H1 (cell line): ENCODE results near the gene ZDHHC3. TPM values are rescaled to one million over a fixed set of nuclear protein-coding genes. Genes with fewer than 3 reads are reported as not detected.

Experiments
- CTCF ChIA-PET: fragments of 300-600 bp; sonication (Branson Sonifier 250); formaldehyde crosslinking; loops from one replicate; lab custom pipeline; 2021; ENCODE audit not compliant: partially characterized antibody; lab: Charles Lee
- POLR2A ChIA-PET: fragments of 300-600 bp; sonication (Branson Sonifier 250); formaldehyde crosslinking; loops from one replicate; lab custom pipeline; 2021; ENCODE audit warnings: inconsistent platforms; ENCODE audit not compliant: partially characterized antibody; lab: Charles Lee
- DNase-seq, 2 experiments: peaks; one replicate each; pipeline versions ENCODE4 v3.0.0 to v3.0.0-alpha.2; 2010 to 2022; ENCODE audit warnings: low spot score in 2 of 2, low read depth in 1 of 2, mixed read lengths in 1 of 2
- FAIRE-seq: peaks from 2 replicates; lab custom pipeline; 2011; peaks lifted over from hg19 to GRCh38; lab: Jason Lieb, UNC
- H2AFZ ChIP-seq: 2 replicates; pipeline ENCODE4 v1.8.1; 2012; ENCODE audit warnings: low read length, inconsistent platforms
- H2AK5ac ChIP-seq: 2 replicates; pipeline ENCODE4 v1.6.1; 2013; ENCODE audit warnings: low read depth, low read length
- H2BK120ac ChIP-seq: replicated peaks from 2 replicates; pipeline ENCODE3; 2013; ENCODE audit warnings: low read depth, low read length, inconsistent platforms
- H2BK12ac ChIP-seq: 2 replicates; pipeline ENCODE4 v1.6.1; 2013; ENCODE audit warnings: low read depth, low read length
- H2BK15ac ChIP-seq: 2 replicates; pipeline ENCODE4 v1.6.1; 2013; ENCODE audit warnings: low read length
- H2BK20ac ChIP-seq: 2 replicates; pipeline ENCODE4 v1.6.1; 2013; ENCODE audit warnings: low read length
- H2BK5ac ChIP-seq: 2 replicates; pipeline ENCODE4 v1.6.1; 2013; ENCODE audit warnings: low read depth, low read length
- H3K14ac ChIP-seq: 2 replicates; pipeline ENCODE4 v1.6.1; 2013; ENCODE audit warnings: inconsistent platforms; ENCODE audit not compliant: insufficient read length
- H3K18ac ChIP-seq: 2 replicates; pipeline ENCODE4 v1.6.1; 2013; ENCODE audit warnings: low read length; ENCODE audit errors: extremely low read depth
- H3K23ac ChIP-seq: 2 replicates; pipeline ENCODE4 v1.6.1; 2013; ENCODE audit warnings: inconsistent platforms; ENCODE audit not compliant: insufficient read length
- H3K23me2 ChIP-seq: 2 replicates; pipeline ENCODE4 v1.6.1; 2013; ENCODE audit warnings: low read depth, low read length
- H3K27ac ChIP-seq: 2 replicates; pipeline ENCODE4 v1.6.1; 2011; ENCODE audit warnings: low read depth, low read length, inconsistent platforms
- H3K27me3 ChIP-seq, 4 experiments: replicated peaks in 1 of 4; 1 replicate in 1 of 4; 2 replicates in 3 of 4; pipeline versions ENCODE4 v1.6.1 to v1.8.1; 2011 to 2013; ENCODE audit warnings: low read length in 3 of 4, mild to moderate bottlenecking in 3 of 4, inconsistent platforms in 2 of 4, mixed read lengths in 2 of 4, moderate library complexity in 1 of 4; ENCODE audit not compliant: control insufficient read depth in 3 of 4, insufficient read depth in 3 of 4; ENCODE audit errors: extremely low read depth in 1 of 4
- H3K36me3 ChIP-seq, 4 experiments: 2 replicates each; pipeline versions ENCODE4 v1.6.1 to v1.8.1; 2011 to 2013; ENCODE audit warnings: mild to moderate bottlenecking in 4 of 4, low read length in 3 of 4, moderate library complexity in 2 of 4, control low read depth in 1 of 4, inconsistent platforms in 1 of 4; ENCODE audit not compliant: insufficient read depth in 4 of 4, control insufficient read depth in 2 of 4
- H3K4ac ChIP-seq: replicated peaks from 2 replicates; pipeline ENCODE3; 2013; ENCODE audit warnings: low read length, low read depth, mixed read lengths, inconsistent platforms; ENCODE audit not compliant: insufficient read length
- H3K4me1 ChIP-seq, 4 experiments: replicated peaks in 1 of 4; 1 replicate in 1 of 4; 2 replicates in 3 of 4; pipeline versions ENCODE4 v1.6.1 to v1.8.1; 2011 to 2013; ENCODE audit warnings: low read length in 3 of 4, inconsistent platforms in 2 of 4, mixed read lengths in 1 of 4; ENCODE audit not compliant: insufficient read depth in 4 of 4, control insufficient read depth in 3 of 4
- H3K4me2 ChIP-seq, 2 experiments: 2 replicates each; pipeline versions ENCODE4 v1.6.1 to v1.8.1; 2011 to 2013; ENCODE audit warnings: low read depth in 2 of 2, low read length in 2 of 2, control low read depth in 1 of 2, inconsistent platforms in 1 of 2, mild to moderate bottlenecking in 1 of 2; ENCODE audit not compliant: insufficient read depth in 1 of 2
- H3K4me3 ChIP-seq, 4 experiments: fragments of 200-600, 300-600 bp in 1 of 4; sonication (generic), shearing (Covaris generic), sonication (Bioruptor Twin) in 1 of 4; 2 replicates each; pipeline versions ENCODE4 v1.5.1 to v1.8.1; 2011 to 2016; ENCODE audit warnings: low read length in 4 of 4, low read depth in 3 of 4, control low read depth in 2 of 4, inconsistent platforms in 2 of 4, mild to moderate bottlenecking in 2 of 4, mixed read lengths in 1 of 4, moderate library complexity in 1 of 4; ENCODE audit not compliant: insufficient read depth in 2 of 4; ENCODE audit errors: extremely low read depth in 1 of 4
- H3K56ac ChIP-seq: replicated peaks from 2 replicates; pipeline ENCODE3; 2013; ENCODE audit warnings: low read depth, mild to moderate bottlenecking, mixed read lengths, low read length, inconsistent platforms; ENCODE audit not compliant: insufficient read length
- H3K79me1 ChIP-seq: 2 replicates; pipeline ENCODE4 v1.6.1; 2013; ENCODE audit warnings: low read depth, low read length, control low read depth
- H3K79me2 ChIP-seq, 2 experiments: 2 replicates each; pipeline versions ENCODE4 v1.6.1 to v1.8.1; 2012 to 2013; ENCODE audit warnings: low read length in 2 of 2, mild to moderate bottlenecking in 2 of 2, inconsistent platforms in 1 of 2; ENCODE audit not compliant: insufficient read depth in 2 of 2, control insufficient read depth in 1 of 2
- H3K9ac ChIP-seq, 4 experiments: replicated peaks in 1 of 4; 1 replicate in 1 of 4; 2 replicates in 3 of 4; pipeline versions ENCODE4 v1.6.1 to v1.8.1; 2011 to 2013; ENCODE audit warnings: low read depth in 3 of 4, low read length in 3 of 4, control low read depth in 2 of 4, mild to moderate bottlenecking in 2 of 4, moderate library complexity in 2 of 4, inconsistent platforms in 1 of 4; ENCODE audit errors: extremely low read depth in 1 of 4
- H3K9me3 ChIP-seq, 2 experiments: 2 replicates each; pipeline versions ENCODE4 v1.6.1 to v1.8.1; 2012 to 2013; ENCODE audit warnings: mild to moderate bottlenecking in 2 of 2, moderate library complexity in 2 of 2, control low read depth in 1 of 2, inconsistent platforms in 1 of 2, low read depth in 1 of 2, low read length in 1 of 2, mixed read lengths in 1 of 2; ENCODE audit not compliant: insufficient read depth in 2 of 2
- H4K20me1 ChIP-seq, 2 experiments: replicated peaks in 1 of 2; 2 replicates each; pipeline versions ENCODE3 to v1.8.1; 2011 to 2013; ENCODE audit warnings: inconsistent platforms in 2 of 2, low read length in 2 of 2, mild to moderate bottlenecking in 1 of 2; ENCODE audit not compliant: insufficient read depth in 2 of 2, control insufficient read depth in 1 of 2
- H4K5ac ChIP-seq: 2 replicates; pipeline ENCODE4 v1.6.1; 2013; ENCODE audit warnings: low read length, low read depth, mixed read lengths, inconsistent platforms; ENCODE audit not compliant: insufficient read length
- H4K8ac ChIP-seq: 2 replicates; pipeline ENCODE4 v1.8.0; 2013; ENCODE audit warnings: mild to moderate bottlenecking, moderate library complexity, low read length, inconsistent platforms; ENCODE audit not compliant: insufficient read depth; ENCODE audit errors: extremely low read depth
- H4K91ac ChIP-seq: replicated peaks from 2 replicates; pipeline ENCODE3; 2013; ENCODE audit warnings: low read length, mixed read lengths, inconsistent platforms; ENCODE audit not compliant: insufficient read length
- ATF2 ChIP-seq: IDR thresholded peaks from 2 replicates; pipeline ENCODE4 v1.6.1; 2012; ENCODE audit warnings: low read length, inconsistent platforms
- EZH2 ChIP-seq: fragments of 200-600 bp; sonication (generic); IDR thresholded peaks from 2 replicates; pipeline ENCODE4 v1.7.1; 2012; ENCODE audit warnings: low read depth, mild to moderate bottlenecking, moderate library complexity, low read length, inconsistent platforms; ENCODE audit not compliant: severe bottlenecking
- FOSL1 ChIP-seq: IDR thresholded peaks from 2 replicates; pipeline ENCODE4 v1.6.1; 2011; ENCODE audit warnings: mild to moderate bottlenecking, low read depth, low read length, moderate library complexity; ENCODE audit not compliant: insufficient read depth
- HDAC6 ChIP-seq: IDR thresholded peaks from one replicate; pipeline ENCODE4 v1.7.1; 2012; ENCODE audit warnings: low read depth, mild to moderate bottlenecking, inconsistent platforms, low read length, moderate library complexity
- MAX ChIP-seq: IDR thresholded peaks from 2 replicates; pipeline ENCODE4 v1.6.1; 2012; ENCODE audit warnings: inconsistent platforms
- PHF8 ChIP-seq: fragments of 200-600 bp; sonication (generic); conservative IDR thresholded peaks from 2 replicates; pipeline ENCODE4 v1.7.1; 2012; ENCODE audit warnings: low read depth, mild to moderate bottlenecking, inconsistent platforms, low read length, moderate library complexity
- RBBP5 ChIP-seq: IDR thresholded peaks from 2 replicates; pipeline ENCODE4 v1.7.1; 2012; ENCODE audit warnings: low read depth, mild to moderate bottlenecking, inconsistent platforms, low read length, moderate library complexity, borderline replicate concordance
- RNF2 ChIP-seq: fragments of 200-900, 300-1000 bp; sonication (generic); IDR thresholded peaks from 2 replicates; pipeline ENCODE4 v1.7.1; 2016; ENCODE audit warnings: borderline replicate concordance, low read depth, mild to moderate bottlenecking, antibody characterized with exemption, low read length; ENCODE audit not compliant: poor library complexity, severe bottlenecking; ENCODE audit errors: missing control alignments
- USF2 ChIP-seq: IDR thresholded peaks from 2 replicates; pipeline ENCODE4 v1.6.1; 2011; ENCODE audit warnings: low read length, improper control_type of control experiment
- WGBS, 2 experiments: shearing (Covaris generic) in 1 of 2; methylation state at CpG; one replicate each; pipeline versions ENCODE4 v1.1.6 to v1.1.7; 2013 to 2015; ENCODE audit warnings: low lambda C conversion rate in 2 of 2, mixed read lengths in 2 of 2, inconsistent platforms in 1 of 2, low coverage in 1 of 2, missing lambda C conversion rate in 1 of 2; ENCODE audit not compliant: insufficient replicate concordance in 2 of 2, insufficient coverage in 1 of 2, insufficient read length in 1 of 2; ENCODE audit errors: extremely low coverage in 1 of 2, missing lambda C conversion rate in 1 of 2; 5-methylcytosine and 5-hydroxymethylcytosine counted together
- polyA plus RNA-seq, 7 experiments: library from polyadenylated mRNA; depleted of rRNA in 3 of 7; stranded (reverse) in 5 of 7; unstranded in 2 of 7; fragments of >200 nt in 5 of 7; fragments of 200-250 nt in 2 of 7; gene quantifications; 1 replicate in 5 of 7; 2 replicates in 1 of 7; 4 replicates in 1 of 7; pipeline versions ENCODE4 v1.2.1 to v1.2.3, GENCODE V29; 2011 to 2013; ENCODE audit warnings: missing spikeins in 2 of 7, mixed read lengths in 2 of 7
- total RNA-seq: library from RNA; stranded (reverse); fragmentation: NEBNext Ultra II Directional; extraction: Animal tissue kit (Norgen Biotek cat#: 25700); gene quantifications from 2 replicates; pipeline ENCODE4 v1.2.1, GENCODE V29; 2021

The ZDHHC3 gene
- total and polyA plus RNA-seq, 2 of the 8 experiments (the other 6 are each of a cell fraction or from before 2014, with no cell fraction given), result 77.4 to 88.7 TPM

GRCh38 chr3:45020534-45020933, 44.6 kb upstream of the ZDHHC3 start:
- no peak overlapping the region for H3K27ac ChIP-seq
- no peaks in the 10 kb centered on the region for H3K79me2 ChIP-seq
- ChIA-PET CTCF (interaction anchor here (0.6 to 1.2 kb wide), 3 partner anchors 28 to 87 kb away, joined by 3 read pairs; no protein-coding TSS in a partner anchor), POLR2A (interaction anchor here (1.4 to 2.3 kb wide), 3 partner anchors 9 to 27 kb away, joined by 3 to 6 read pairs (median 3); no protein-coding TSS in a partner anchor)
- H3K23ac ChIP-seq, result no peak overlapping the region
- no peaks in the 10 kb centered on the region for H3K23me2 ChIP-seq
- no peaks in the 10 kb centered on the region for H3K27me3 ChIP-seq
- H2BK5ac ChIP-seq, result no peak overlapping the region
- FAIRE-seq (no peak), DNase-seq (no peak)
- H3K18ac ChIP-seq, result no peak overlapping the region
- H4K91ac ChIP-seq, result no peak overlapping the region
- no peak overlapping the region for H4K5ac ChIP-seq
- H3K36me3 ChIP-seq, result peaks cover 0 to 3% (median 0%) of the 10 kb centered on the region in 4 experiments; a peak in 3 of 8 replicates
- H3K79me1 ChIP-seq, result no peaks in the 10 kb centered on the region; the same call in 1 of the 2 replicates
- H2BK120ac ChIP-seq, result no peak overlapping the region
- no peak overlapping the region for H2BK12ac ChIP-seq
- no peak overlapping the region for H2BK15ac ChIP-seq
- H3K9me3 ChIP-seq, result no peaks in the 10 kb centered on the region
- H2AK5ac ChIP-seq, result no peak overlapping the region
- 89% methylated on average over 8 of the region's 8 CpGs; no CpG with 5 or more reads in 1 of the 2 experiments for WGBS, 2 experiments
- peaks cover 0 to 5% (median 0%) of the 10 kb centered on the region in 4 experiments; a peak in 4 of 7 replicates for H3K4me1 ChIP-seq
- peaks cover 0 to 5% of the 10 kb centered on the region in 2 experiments for H4K20me1 ChIP-seq
- no peak overlapping the region for H3K56ac ChIP-seq
- no peak overlapping the region for H3K4me2 ChIP-seq
- no peak overlapping the region for H2AFZ ChIP-seq
- no peak overlapping the region for H3K14ac ChIP-seq
- no peak overlapping the region for H3K9ac ChIP-seq
- H3K4me3 ChIP-seq, result no peak overlapping the region
- no peak overlapping the region for H4K8ac ChIP-seq
- H3K4ac ChIP-seq, result no peak overlapping the region
- H2BK20ac ChIP-seq, result no peak overlapping the region
- TF ChIP-seq EZH2 (no peak), USF2 (no peak), ATF2 (no peak), FOSL1 (no peak), RBBP5 (no peak), MAX (no peak), HDAC6 (no peak), RNF2 (no peak), PHF8 (no peak)
